Measurements from ENCODE around the gene CYLD. TPM values are rescaled to one million over a fixed set of nuclear protein-coding genes. Genes with fewer than 3 reads are reported as not detected.

CYLD gene
- total RNA-seq, 1 donor from 2014 or later, result 33.9 TPM

DNA sequence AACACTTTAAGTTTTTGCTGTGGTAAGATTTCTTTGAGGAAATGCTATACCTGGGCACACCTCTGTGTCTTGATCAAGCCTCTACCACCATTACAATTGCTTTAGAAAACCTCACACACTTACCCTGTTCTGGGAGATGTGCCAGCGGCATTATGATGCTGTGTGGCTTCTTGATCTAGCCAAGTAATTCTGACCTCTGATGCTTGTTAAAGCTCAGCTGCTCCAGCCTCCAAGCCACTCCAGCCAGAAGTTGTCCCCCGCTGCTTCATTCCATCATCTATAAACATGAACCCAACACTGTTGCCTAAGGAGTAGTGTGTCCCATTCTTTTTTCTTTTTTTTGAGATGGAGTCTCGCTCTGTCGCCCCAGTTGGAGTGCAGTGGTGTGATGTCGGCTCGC is 60.1 kb downstream of the CYLD start:
- Histone ChIP-seq H3K36me3 (no peaks in the 10 kb centered on the region), H3K27me3 (no peaks in the 10 kb centered on the region), H3K27ac (no peak overlapping the region), H3K4me1 (peaks cover 12% of the 10 kb centered on the region), H3K4me3 (no peak overlapping the region), H3K9me3 (no peaks in the 10 kb centered on the region)
- DNase-seq (ENCODE audit: extremely low spot score in 2 of 2), result no peak
- TF ChIP-seq POLR2A (IDR thresholded peaks at IDR 0.05) (no peak), POLR2AphosphoS5 (IDR thresholded peaks at IDR 0.05; ENCODE audit: insufficient read depth in 1 of 2, low read depth in 1 of 2) (no peak)
- TF ChIP-seq, protein P1, sequence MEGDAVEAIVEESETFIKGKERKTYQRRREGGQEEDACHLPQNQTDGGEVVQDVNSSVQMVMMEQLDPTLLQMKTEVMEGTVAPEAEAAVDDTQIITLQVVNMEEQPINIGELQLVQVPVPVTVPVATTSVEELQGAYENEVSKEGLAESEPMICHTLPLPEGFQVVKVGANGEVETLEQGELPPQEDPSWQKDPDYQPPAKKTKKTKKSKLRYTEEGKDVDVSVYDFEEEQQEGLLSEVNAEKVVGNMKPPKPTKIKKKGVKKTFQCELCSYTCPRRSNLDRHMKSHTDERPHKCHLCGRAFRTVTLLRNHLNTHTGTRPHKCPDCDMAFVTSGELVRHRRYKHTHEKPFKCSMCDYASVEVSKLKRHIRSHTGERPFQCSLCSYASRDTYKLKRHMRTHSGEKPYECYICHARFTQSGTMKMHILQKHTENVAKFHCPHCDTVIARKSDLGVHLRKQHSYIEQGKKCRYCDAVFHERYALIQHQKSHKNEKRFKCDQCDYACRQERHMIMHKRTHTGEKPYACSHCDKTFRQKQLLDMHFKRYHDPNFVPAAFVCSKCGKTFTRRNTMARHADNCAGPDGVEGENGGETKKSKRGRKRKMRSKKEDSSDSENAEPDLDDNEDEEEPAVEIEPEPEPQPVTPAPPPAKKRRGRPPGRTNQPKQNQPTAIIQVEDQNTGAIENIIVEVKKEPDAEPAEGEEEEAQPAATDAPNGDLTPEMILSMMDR (IDR thresholded peaks at IDR 0.05), result no peak
- intact Hi-C loops (cut with DNase I), result no loop called here

DNA sequence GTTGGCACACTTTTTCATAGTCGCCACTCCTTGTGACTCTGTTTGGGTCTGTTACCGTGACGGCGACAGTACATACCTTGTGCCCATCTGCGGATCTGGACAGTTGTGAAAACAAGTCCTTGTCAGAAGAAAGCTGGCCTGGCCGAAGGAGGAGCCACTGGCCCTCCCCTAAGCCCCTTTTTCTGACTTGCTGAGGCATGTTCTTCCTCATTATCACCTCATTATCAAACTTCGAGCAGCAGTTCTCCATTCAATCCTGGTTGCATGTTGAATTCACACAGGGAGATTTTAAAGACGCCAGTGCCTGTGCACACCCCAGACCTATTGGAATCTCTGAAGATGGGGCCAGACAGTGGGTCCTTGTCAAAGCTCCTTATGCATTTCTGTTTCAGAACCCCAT is 61.1 kb downstream of the CYLD start:
- no peak for DNase-seq (ENCODE audit: extremely low spot score in 2 of 2)
- no peaks in the 10 kb centered on the region for H3K36me3 ChIP-seq
- no peak overlapping the region for H3K27ac ChIP-seq
- H3K27me3 ChIP-seq, result no peaks in the 10 kb centered on the region
- intact Hi-C loops (cut with DNase I), result no loop called here
- TF ChIP-seq, protein P1 (IDR thresholded peaks at IDR 0.05), result no peak
- TF ChIP-seq POLR2AphosphoS5 (IDR thresholded peaks at IDR 0.05; ENCODE audit: insufficient read depth in 1 of 2, low read depth in 1 of 2), result no peak
- TF ChIP-seq POLR2A (IDR thresholded peaks at IDR 0.05), result no peak
- H3K9me3 ChIP-seq, result no peaks in the 10 kb centered on the region
- H3K4me1 ChIP-seq, result peaks cover 12% of the 10 kb centered on the region
- H3K4me3 ChIP-seq, result no peak overlapping the region

DNA sequence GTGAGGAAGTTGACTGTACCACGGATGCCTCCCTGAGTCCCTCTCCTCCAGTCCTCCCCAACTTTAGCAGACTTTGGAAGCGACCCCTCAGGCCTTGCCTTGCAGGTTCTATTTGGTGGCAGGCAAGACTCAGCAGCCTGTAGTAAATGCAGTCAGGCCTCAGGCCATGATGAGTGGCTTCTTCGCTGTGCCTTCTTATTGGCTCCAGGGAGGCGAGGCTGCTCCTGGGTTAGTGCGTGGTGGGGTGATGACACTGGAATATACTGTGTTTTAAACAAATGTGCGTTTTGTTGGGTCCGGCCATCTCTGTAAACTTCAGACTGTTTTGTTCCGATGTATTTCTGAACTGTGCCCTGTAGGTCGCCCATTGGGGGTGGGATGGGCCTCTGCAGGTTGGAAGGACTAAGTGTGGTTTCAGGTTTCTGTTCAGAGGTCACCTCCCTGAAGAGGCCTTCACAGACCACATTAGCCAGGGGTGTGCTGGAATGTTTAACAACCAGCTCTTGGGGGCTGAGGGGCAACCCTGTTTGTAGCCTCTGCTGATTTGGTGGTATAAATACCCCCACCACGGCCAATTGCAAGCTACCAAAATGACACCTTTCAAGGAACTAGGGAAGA is 62.5 kb downstream of the CYLD start:
- Histone ChIP-seq H3K4me1 (peaks cover 12% of the 10 kb centered on the region), H3K27ac (no peak overlapping the region), H3K4me3 (no peak overlapping the region), H3K36me3 (no peaks in the 10 kb centered on the region), H3K9me3 (no peaks in the 10 kb centered on the region), H3K27me3 (no peaks in the 10 kb centered on the region)
- intact Hi-C loops (cut with DNase I), result no loop called here
- DNase-seq (ENCODE audit: extremely low spot score in 2 of 2), result no peak
- TF ChIP-seq POLR2AphosphoS5 (IDR thresholded peaks at IDR 0.05; ENCODE audit: insufficient read depth in 1 of 2, low read depth in 1 of 2), result no peak
- TF ChIP-seq, protein P1 (IDR thresholded peaks at IDR 0.05), result no peak
- no peak for TF ChIP-seq POLR2A (IDR thresholded peaks at IDR 0.05)

DNA sequence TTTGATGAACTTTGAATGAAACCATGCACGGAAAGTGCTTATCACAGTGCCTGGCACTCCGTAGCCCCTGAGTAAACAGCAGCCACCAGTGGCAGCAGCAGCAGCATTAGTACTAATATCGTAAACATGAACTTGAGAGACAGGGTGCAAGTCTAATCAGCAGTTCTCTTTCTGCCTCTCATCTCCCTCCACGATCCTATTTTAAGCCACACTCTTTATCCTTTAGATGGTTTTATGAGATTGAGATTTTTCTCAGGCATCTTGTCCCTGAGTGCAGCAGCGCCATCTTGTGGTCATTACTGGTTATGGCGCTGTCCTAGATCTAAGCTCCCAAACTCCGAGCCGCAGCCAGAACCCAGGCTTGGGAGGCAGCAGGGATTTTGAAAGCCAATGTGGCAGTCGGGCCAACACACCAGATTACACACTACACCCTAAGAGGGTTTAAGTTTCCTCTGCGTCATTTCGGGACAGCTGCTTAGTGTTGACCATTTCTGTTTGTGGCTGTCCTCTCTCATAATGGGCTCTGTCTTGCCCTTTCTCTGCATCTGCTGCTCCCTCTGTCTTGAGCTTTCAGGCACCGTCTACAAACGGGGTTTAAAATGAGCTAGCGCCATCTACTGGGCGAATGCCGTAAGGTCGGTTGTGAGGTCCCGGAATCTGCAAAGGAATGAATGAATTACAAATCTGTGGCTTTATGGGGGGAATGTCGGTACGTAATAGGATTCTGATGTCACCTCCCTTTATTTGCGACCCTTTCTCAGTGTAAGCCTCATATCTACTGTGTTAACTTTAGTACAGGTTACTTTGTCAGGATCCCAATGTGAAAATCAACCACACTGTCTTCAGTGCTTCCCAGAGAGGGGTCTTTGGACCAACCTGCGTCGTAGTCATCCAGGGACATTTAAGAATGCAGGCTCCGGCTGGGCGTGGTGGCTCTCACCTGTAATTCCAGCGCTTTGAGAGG is 64.5 kb downstream of the CYLD start:
- Histone ChIP-seq H3K27me3 (no peaks in the 10 kb centered on the region), H3K9me3 (no peaks in the 10 kb centered on the region), H3K27ac (peak overlapping the region; percentile 52), H3K36me3 (no peaks in the 10 kb centered on the region), H3K4me3 (peak overlapping the region; percentile 18 to 35), H3K4me1 (peaks cover 12% of the 10 kb centered on the region)
- DNase-seq (ENCODE audit: extremely low spot score in 2 of 2), result no peak
- intact Hi-C loops (cut with DNase I), result no loop called here
- TF ChIP-seq, protein P1 (IDR thresholded peaks at IDR 0.05), result peak; percentile 84 to 92 (median 90)
- TF ChIP-seq POLR2A (IDR thresholded peaks at IDR 0.05) (no peak), POLR2AphosphoS5 (IDR thresholded peaks at IDR 0.05; ENCODE audit: insufficient read depth in 1 of 2, low read depth in 1 of 2) (peak; percentile 52 to 79)

All from vagina (tissue), 2 donors.